HepG2 (cell line): ENCODE results near the gene STOML2. TPM values are rescaled to one million over a fixed set of nuclear protein-coding genes. Genes with fewer than 3 reads are reported as not detected.

Experiments used
- ARID5B ChIP-seq: IDR thresholded peaks from 2 replicates; pipeline ENCODE4 v1.4.0; 2020; ENCODE audit warnings: mild to moderate bottlenecking, missing genetic modification reagents
- FLYWCH1 ChIP-seq: sonication (generic); formaldehyde crosslinking; IDR thresholded peaks from 2 replicates; pipeline ENCODE4 v1.8.1; 2023; ENCODE audit warnings: mild to moderate bottlenecking, missing genetic modification reagents
- HHEX ChIP-seq: IDR thresholded peaks from 2 replicates; pipeline ENCODE4 v1.6.1; 2016; ENCODE audit warnings: control low read depth
- JDP2 ChIP-seq: sonication (generic); formaldehyde crosslinking; IDR thresholded peaks from 2 replicates; pipeline ENCODE4 v1.8.1; 2022; ENCODE audit warnings: missing genetic modification reagents, borderline replicate concordance
- NCOA1 ChIP-seq: sonication (generic); formaldehyde crosslinking; IDR thresholded peaks from 2 replicates; pipeline ENCODE4 v1.9.0; 2021; ENCODE audit warnings: missing genetic modification reagents
- NFE2 ChIP-seq: sonication (generic); formaldehyde crosslinking; IDR thresholded peaks from 2 replicates; pipeline ENCODE4 v1.4.0; 2020; ENCODE audit warnings: missing genetic modification reagents
- POGZ ChIP-seq: sonication (generic); formaldehyde crosslinking; IDR thresholded peaks from 2 replicates; pipeline ENCODE4 v1.4.0; 2020; ENCODE audit warnings: mild to moderate bottlenecking, missing genetic modification reagents
- RAD21 ChIP-seq: fragments of 450-650 bp; formaldehyde crosslinking; IDR thresholded peaks from 2 replicates; pipeline ENCODE4 v1.5.0; 2020; ENCODE audit warnings: mild to moderate bottlenecking
- SMYD3 ChIP-seq: sonication (generic); formaldehyde crosslinking; IDR thresholded peaks from 2 replicates; pipeline ENCODE4 v1.8.1; 2023; ENCODE audit warnings: mild to moderate bottlenecking, missing genetic modification reagents
- SRSF4 ChIP-seq: fragments of 200-400 bp; formaldehyde crosslinking; IDR thresholded peaks from one replicate; pipeline ENCODE4 v1.6.1; 2018; ENCODE audit warnings: mild to moderate bottlenecking, low read depth, low read length, moderate library complexity; ENCODE audit not compliant: poor library complexity, severe bottlenecking
- TBP ChIP-seq: sonication (generic); formaldehyde crosslinking; IDR thresholded peaks from 2 replicates; pipeline ENCODE4 v1.5.0; 2020; ENCODE audit warnings: missing genetic modification reagents
- TCF12 ChIP-seq, 2 experiments: fragments of 450-650 bp in 1 of 2; sonication (generic) in 1 of 2; formaldehyde crosslinking in 1 of 2; IDR thresholded peaks; 2 replicates each; pipeline versions ENCODE4 v1.6.1 to v1.8.0; 2017 to 2022; ENCODE audit warnings: antibody characterized with exemption in 1 of 2, mild to moderate bottlenecking in 1 of 2, missing genetic modification reagents in 1 of 2, moderate library complexity in 1 of 2
- TGIF2 ChIP-seq: IDR thresholded peaks from 2 replicates; pipeline ENCODE4 v1.6.1; 2016; ENCODE audit warnings: control low read depth, missing compliant biosample characterization
- THAP9 ChIP-seq: sonication (generic); formaldehyde crosslinking; IDR thresholded peaks from 2 replicates; pipeline ENCODE4; 2020; ENCODE audit warnings: missing genetic modification reagents, mild to moderate bottlenecking, borderline replicate concordance
- ZBTB3 ChIP-seq: sonication (generic); formaldehyde crosslinking; IDR thresholded peaks from 2 replicates; pipeline ENCODE4 v1.4.0; 2020; ENCODE audit warnings: low read depth, mild to moderate bottlenecking, moderate library complexity, missing genetic modification reagents, borderline replicate concordance
- ZFP36L1 ChIP-seq: sonication (generic); formaldehyde crosslinking; IDR thresholded peaks from 2 replicates; pipeline ENCODE4 v1.8.0; 2022; ENCODE audit warnings: mild to moderate bottlenecking, missing genetic modification reagents, moderate library complexity
- ZNF138 ChIP-seq: sonication (generic); formaldehyde crosslinking; IDR thresholded peaks from 2 replicates; pipeline ENCODE4 v1.5.0; 2020; ENCODE audit warnings: mild to moderate bottlenecking, low read depth, missing genetic modification reagents
- ZNF24 ChIP-seq: fragments of 450-650 bp; IDR thresholded peaks from 2 replicates; pipeline ENCODE4 v1.6.1; 2017; ENCODE audit warnings: antibody characterized with exemption, mild to moderate bottlenecking
- ZNF253 ChIP-seq: sonication (generic); formaldehyde crosslinking; IDR thresholded peaks from 2 replicates; pipeline ENCODE4 v1.8.0; 2022; ENCODE audit warnings: mild to moderate bottlenecking, missing genetic modification reagents, borderline replicate concordance
- ZNF615 ChIP-seq: sonication (generic); formaldehyde crosslinking; IDR thresholded peaks from 2 replicates; pipeline ENCODE4 v1.5.0; 2020; ENCODE audit warnings: mild to moderate bottlenecking, missing genetic modification reagents, borderline replicate concordance
- ZSCAN12 ChIP-seq: sonication (generic); formaldehyde crosslinking; IDR thresholded peaks from 2 replicates; pipeline ENCODE4 v1.9.0; 2021; ENCODE audit warnings: mild to moderate bottlenecking, missing genetic modification reagents
- polyA plus RNA-seq, 8 experiments: library from polyadenylated mRNA; depleted of rRNA in 3 of 8; stranded (reverse) in 7 of 8; unstranded in 1 of 8; fragments of >200 nt; fragmentation: Illumina TruSeq in 4 of 8; extraction: Trizol in 4 of 8; gene quantifications; 2 replicates each; pipeline versions ENCODE4 v1.2.1 to v1.2.3, GENCODE V29; 2011 to 2016; ENCODE audit warnings: low read depth in 4 of 8, missing spikeins in 1 of 8, mixed read lengths in 1 of 8; ENCODE audit not compliant: insufficient read depth in 1 of 8
- total RNA-seq, 5 experiments: library from RNA; depleted of rRNA; stranded (reverse); fragments of >200 nt; fragmentation: Illumina TruSeq; extraction: Trizol; gene quantifications; 2 replicates each; pipeline ENCODE4 v1.2.3, GENCODE V29; 2016; ENCODE audit warnings: low read depth in 1 of 5
- TF ChIP-seq, protein P1 (sequence below): sonication (generic); formaldehyde crosslinking; IDR thresholded peaks from 2 replicates; pipeline ENCODE4 v1.4.0; 2020; ENCODE audit warnings: missing genetic modification reagents

STOML2 gene
- total and polyA plus RNA-seq, 2 of the 13 experiments (the other 11 are each of a cell fraction or from before 2014, with no cell fraction given), result 245 to 250 TPM

GRCh38 chr9:35071814-35072460, 31.0 kb downstream of the STOML2 start (continued):
- TF ChIP-seq SMYD3 (CRISPR knock-in tag), result no peak
- TF ChIP-seq ZNF24, result no peak
- TF ChIP-seq RAD21 (CRISPR knock-in tag), result peak; percentile 56
- no peak for TF ChIP-seq HHEX
- peak; percentile 88; the same call in 1 of the 2 replicates for TF ChIP-seq ZSCAN12
- peak; percentile 75; the same call in 1 of the 2 replicates for TF ChIP-seq ZBTB3 (CRISPR knock-in tag)
- no peak for TF ChIP-seq ZNF253 (CRISPR knock-in tag)
- peak; percentile 52; the same call in 1 of the 2 replicates for TF ChIP-seq TGIF2
- no peak for TF ChIP-seq POGZ (CRISPR knock-in tag)
- no peak for TF ChIP-seq TCF12 (IDR thresholded peaks at IDR 0.05)
- TF ChIP-seq TCF12 (CRISPR knock-in tag; IDR thresholded peaks at IDR 0.05), result 0 out of 2 replicates have a peak, but pooled peaks have one; percentile 37
- TF ChIP-seq TBP (CRISPR knock-in tag), result no peak
- peak; percentile 63 for TF ChIP-seq ZNF615 (CRISPR knock-in tag)
- TF ChIP-seq NFE2 (CRISPR knock-in tag), result peak; percentile 72; the same call in 1 of the 2 replicates
- TF ChIP-seq JDP2 (CRISPR knock-in tag), result no peak
- peak; percentile 19; the same call in 1 of the 2 replicates for TF ChIP-seq ARID5B (CRISPR knock-in tag)
- peak; percentile 29 for TF ChIP-seq FLYWCH1 (CRISPR knock-in tag)
- peak; percentile 33; the same call in 1 of the 2 replicates for TF ChIP-seq THAP9 (CRISPR knock-in tag)
- TF ChIP-seq SRSF4, result no peak
- TF ChIP-seq, protein P1, sequence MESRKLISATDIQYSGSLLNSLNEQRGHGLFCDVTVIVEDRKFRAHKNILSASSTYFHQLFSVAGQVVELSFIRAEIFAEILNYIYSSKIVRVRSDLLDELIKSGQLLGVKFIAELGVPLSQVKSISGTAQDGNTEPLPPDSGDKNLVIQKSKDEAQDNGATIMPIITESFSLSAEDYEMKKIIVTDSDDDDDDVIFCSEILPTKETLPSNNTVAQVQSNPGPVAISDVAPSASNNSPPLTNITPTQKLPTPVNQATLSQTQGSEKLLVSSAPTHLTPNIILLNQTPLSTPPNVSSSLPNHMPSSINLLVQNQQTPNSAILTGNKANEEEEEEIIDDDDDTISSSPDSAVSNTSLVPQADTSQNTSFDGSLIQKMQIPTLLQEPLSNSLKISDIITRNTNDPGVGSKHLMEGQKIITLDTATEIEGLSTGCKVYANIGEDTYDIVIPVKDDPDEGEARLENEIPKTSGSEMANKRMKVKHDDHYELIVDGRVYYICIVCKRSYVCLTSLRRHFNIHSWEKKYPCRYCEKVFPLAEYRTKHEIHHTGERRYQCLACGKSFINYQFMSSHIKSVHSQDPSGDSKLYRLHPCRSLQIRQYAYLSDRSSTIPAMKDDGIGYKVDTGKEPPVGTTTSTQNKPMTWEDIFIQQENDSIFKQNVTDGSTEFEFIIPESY (CRISPR knock-in tag), result 0 out of 2 replicates have a peak, but pooled peaks have one; percentile 6
- TF ChIP-seq ZFP36L1 (CRISPR knock-in tag), result 0 out of 2 replicates have a peak, but pooled peaks have one; percentile 16
- TF ChIP-seq ZNF138, result no peak
- TF ChIP-seq NCOA1 (CRISPR knock-in tag), result peak; percentile 90
